ENCODE data around the gene TBC1D10A. TPM values are rescaled to one million over a fixed set of nuclear protein-coding genes. Genes with fewer than 3 reads are reported as not detected.

Gene TBC1D10A
- total and polyA plus RNA-seq, 2 donors (not counting 1 experiment from before 2014, with no cell fraction given), result 10.8 to 11.7 TPM

- H3K9ac ChIP-seq (ENCODE audit: insufficient read depth, low read length), result no peak overlapping the region
- H3K9me3 ChIP-seq (ENCODE audit: control insufficient read depth, insufficient read depth, low read depth, low read length), result no peaks in the 10 kb centered on the region
- peaks cover 15% of the 10 kb centered on the region for H3K4me1 ChIP-seq (ENCODE audit: control insufficient read depth, extremely low read depth, insufficient read depth, low read length)
- H2AFZ ChIP-seq (ENCODE audit: low read length), result no peak overlapping the region
- H3K27me3 ChIP-seq (ENCODE audit: control insufficient read depth, insufficient read depth, low read length), result no peaks in the 10 kb centered on the region
- peaks cover 2% of the 10 kb centered on the region for H3K36me3 ChIP-seq (ENCODE audit: control insufficient read depth, insufficient read depth, low read length)
- no peak overlapping the region for H3K27ac ChIP-seq (ENCODE audit: insufficient read depth, low read length)
- no peak overlapping the region for H3K4me3 ChIP-seq (replicated peaks in 1 of 4; ENCODE audit: control extremely low read depth in 1 of 4, insufficient read depth in 1 of 4, low read depth in 3 of 4, low read length in 4 of 4)
- H3K79me2 ChIP-seq (ENCODE audit: control insufficient read depth, insufficient read depth, low read length), result peaks cover 15% of the 10 kb centered on the region
- no peak for DNase-seq (ENCODE audit: low read depth in 2 of 2)
- TF ChIP-seq CTCF (conservative IDR thresholded peaks at IDR 0.05 in 1 of 2, IDR thresholded peaks at IDR 0.05 in 1 of 2; ENCODE audit: low read depth in 1 of 2, low read length in 2 of 2) (no peak), EZH2 (IDR thresholded peaks at IDR 0.05; ENCODE audit: low read length, missing control alignments) (no peak)
- no peak overlapping the region for H3K4me2 ChIP-seq (ENCODE audit: extremely low read depth, insufficient read depth, low read length)
- H4K20me1 ChIP-seq (ENCODE audit: control insufficient read depth, extremely low read depth, insufficient read depth, low read length), result peaks cover 2% of the 10 kb centered on the region
These were observed 10.7 kb downstream of the TBC1D10A start for GRCh38 chr22:30315962-30316576.

DNA sequence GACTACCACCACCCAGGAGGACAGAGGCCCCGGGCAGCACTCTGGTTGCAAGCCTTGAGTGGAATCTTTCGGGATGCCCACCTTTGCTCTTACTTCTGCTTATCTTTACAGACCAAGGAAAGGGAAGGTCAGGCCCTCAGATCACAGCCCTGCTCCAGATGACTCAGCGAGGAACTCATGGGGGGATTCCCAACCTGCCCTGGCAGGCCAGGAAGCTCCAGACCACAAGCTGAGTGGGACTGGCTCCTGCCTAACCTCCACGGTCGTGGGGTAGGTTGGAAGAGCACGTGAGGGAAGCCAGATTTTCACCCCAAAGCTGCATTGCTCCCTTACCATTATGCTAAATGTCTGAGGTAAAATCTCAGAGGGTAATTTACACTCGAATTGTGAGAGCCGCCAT lies 11.8 kb downstream of the TBC1D10A start:
- Histone ChIP-seq H4K20me1 (ENCODE audit: control insufficient read depth, extremely low read depth, insufficient read depth, low read length) (peaks cover 2% of the 10 kb centered on the region), H2AFZ (ENCODE audit: low read length) (no peak overlapping the region), H3K27ac (ENCODE audit: insufficient read depth, low read length) (no peak overlapping the region), H3K4me1 (ENCODE audit: control insufficient read depth, extremely low read depth, insufficient read depth, low read length) (peaks cover 25% of the 10 kb centered on the region), H3K27me3 (ENCODE audit: control insufficient read depth, insufficient read depth, low read length) (no peaks in the 10 kb centered on the region), H3K36me3 (ENCODE audit: control insufficient read depth, insufficient read depth, low read length) (no peaks in the 10 kb centered on the region), H3K9me3 (ENCODE audit: control insufficient read depth, insufficient read depth, low read depth, low read length) (no peaks in the 10 kb centered on the region), H3K4me2 (ENCODE audit: extremely low read depth, insufficient read depth, low read length) (no peak overlapping the region), H3K4me3 (replicated peaks in 1 of 4; ENCODE audit: control extremely low read depth in 1 of 4, insufficient read depth in 1 of 4, low read depth in 3 of 4, low read length in 4 of 4) (no peak overlapping the region), H3K9ac (ENCODE audit: insufficient read depth, low read length) (no peak overlapping the region), H3K79me2 (ENCODE audit: control insufficient read depth, insufficient read depth, low read length) (peaks cover 15% of the 10 kb centered on the region)
- DNase-seq (ENCODE audit: low read depth in 2 of 2), result peak in 1 of 2 donors; percentile 55
- no peak for TF ChIP-seq EZH2 (IDR thresholded peaks at IDR 0.05; ENCODE audit: low read length, missing control alignments)
- no peak for TF ChIP-seq CTCF (conservative IDR thresholded peaks at IDR 0.05 in 1 of 2, IDR thresholded peaks at IDR 0.05 in 1 of 2; ENCODE audit: low read depth in 1 of 2, low read length in 2 of 2)

DNA sequence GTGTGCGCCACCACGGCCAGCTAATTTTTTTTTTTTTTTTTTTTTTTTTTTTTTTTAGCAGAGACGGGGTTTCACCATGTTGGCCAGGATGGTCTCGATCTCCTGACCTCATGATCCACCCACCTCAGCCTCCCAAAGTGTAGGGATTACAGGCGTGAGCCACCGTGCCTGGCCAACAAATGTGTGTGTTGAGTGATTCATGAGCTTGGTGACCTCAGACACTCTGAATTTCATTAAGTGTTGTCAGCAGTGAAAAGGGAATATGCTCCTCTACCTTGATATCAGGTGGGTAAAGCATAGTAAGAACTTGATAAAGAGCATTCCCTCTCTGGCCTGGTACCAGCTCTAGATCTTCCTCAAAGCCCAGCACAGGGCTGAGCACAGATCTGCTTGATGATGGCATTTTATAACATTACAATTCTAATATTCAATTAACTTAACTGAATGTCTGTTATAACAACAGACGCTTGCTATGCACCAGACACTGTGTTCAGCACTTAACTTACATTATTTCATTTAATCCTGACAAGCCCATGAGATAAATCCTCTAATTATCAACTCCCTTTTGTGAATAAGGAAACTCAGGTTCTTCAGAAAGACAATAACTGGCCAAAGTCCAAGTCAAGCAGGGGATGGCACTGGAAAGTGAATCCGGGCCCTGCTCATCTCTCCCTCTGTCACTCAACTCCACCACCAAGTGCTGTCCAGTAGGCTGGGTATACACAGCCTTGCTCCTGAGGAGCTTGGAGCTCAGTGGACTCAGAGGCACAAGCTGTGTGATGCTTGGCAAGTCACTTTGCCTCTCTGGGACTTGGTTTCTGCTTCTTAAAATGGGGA lies 13.0 kb downstream of the TBC1D10A start:
- H3K4me2 ChIP-seq (ENCODE audit: extremely low read depth, insufficient read depth, low read length), result no peak overlapping the region
- H4K20me1 ChIP-seq (ENCODE audit: control insufficient read depth, extremely low read depth, insufficient read depth, low read length), result peaks cover 2% of the 10 kb centered on the region
- no peak for DNase-seq (ENCODE audit: low read depth in 2 of 2)
- no peak for TF ChIP-seq EZH2 (IDR thresholded peaks at IDR 0.05; ENCODE audit: low read length, missing control alignments)
- no peak for TF ChIP-seq CTCF (conservative IDR thresholded peaks at IDR 0.05 in 1 of 2, IDR thresholded peaks at IDR 0.05 in 1 of 2; ENCODE audit: low read depth in 1 of 2, low read length in 2 of 2)
- no peak overlapping the region for H3K9ac ChIP-seq (ENCODE audit: insufficient read depth, low read length)
- H3K79me2 ChIP-seq (ENCODE audit: control insufficient read depth, insufficient read depth, low read length), result peaks cover 16% of the 10 kb centered on the region
- H3K27ac ChIP-seq (ENCODE audit: insufficient read depth, low read length), result no peak overlapping the region
- no peaks in the 10 kb centered on the region for H3K36me3 ChIP-seq (ENCODE audit: control insufficient read depth, insufficient read depth, low read length)
- no peaks in the 10 kb centered on the region for H3K27me3 ChIP-seq (ENCODE audit: control insufficient read depth, insufficient read depth, low read length)
- no peak overlapping the region for H2AFZ ChIP-seq (ENCODE audit: low read length)
- peaks cover 32% of the 10 kb centered on the region for H3K4me1 ChIP-seq (ENCODE audit: control insufficient read depth, extremely low read depth, insufficient read depth, low read length)
- H3K9me3 ChIP-seq (ENCODE audit: control insufficient read depth, insufficient read depth, low read depth, low read length), result no peaks in the 10 kb centered on the region
- H3K4me3 ChIP-seq (replicated peaks in 1 of 4; ENCODE audit: control extremely low read depth in 1 of 4, insufficient read depth in 1 of 4, low read depth in 3 of 4, low read length in 4 of 4), result no peak overlapping the region
